ENCODE measurements around the gene KRTAP10-11. TPM values are rescaled to one million over a fixed set of nuclear protein-coding genes. Genes with fewer than 3 reads are reported as not detected.

Gene KRTAP10-11
- total RNA-seq, 1 donor from 2014 or later, result not detected

GRCh38 chr21:44649521-44650100, 3.4 kb downstream of the KRTAP10-11 start:
- H3K36me3 ChIP-seq (ENCODE audit: insufficient read depth, low read length), result no peaks in the 10 kb centered on the region
- H2AFZ ChIP-seq (ENCODE audit: low read depth, low read length), result no peak overlapping the region
- no peak overlapping the region for H3K4me3 ChIP-seq (ENCODE audit: insufficient read depth, low read depth, low read length)
- Mint-ChIP-seq H3K4me3 (ENCODE audit: unreplicated experiment) (no peak overlapping the region), H3K4me1 (ENCODE audit: low read depth, unreplicated experiment) (no peaks in the 10 kb centered on the region), H3K27ac (ENCODE audit: unreplicated experiment) (no peak overlapping the region), H3K27me3 (ENCODE audit: low read depth, unreplicated experiment) (peaks cover 32% of the 10 kb centered on the region), H3K36me3 (ENCODE audit: low read depth, unreplicated experiment) (no peaks in the 10 kb centered on the region), H3K9me3 (ENCODE audit: unreplicated experiment) (peaks cover 16% of the 10 kb centered on the region)
- no peaks in the 10 kb centered on the region for H3K4me1 ChIP-seq (ENCODE audit: insufficient read depth, low read length)
- H3K4me2 ChIP-seq (ENCODE audit: low read length), result no peak overlapping the region
- FAIRE-seq, result no peak
- H3K27ac ChIP-seq (ENCODE audit: low read depth, low read length), result no peak overlapping the region
- H3K27me3 ChIP-seq (ENCODE audit: insufficient read depth, low read length), result no peaks in the 10 kb centered on the region
- no peaks in the 10 kb centered on the region for H4K20me1 ChIP-seq (ENCODE audit: insufficient read depth, low read length)
- H3K79me2 ChIP-seq (ENCODE audit: insufficient read depth, low read length), result no peaks in the 10 kb centered on the region
- no peak for DNase-seq (ENCODE audit: low read depth)
- no peak for TF ChIP-seq CTCF (IDR thresholded peaks at IDR 0.05; ENCODE audit: insufficient read depth, low read depth, low read length)
- no peak for TF ChIP-seq EZH2 (IDR thresholded peaks at IDR 0.05; ENCODE audit: insufficient read depth, low read length)
- H3K9me3 ChIP-seq (ENCODE audit: insufficient read depth, low read depth, low read length), result peaks cover 6% of the 10 kb centered on the region
- H3K9ac ChIP-seq (ENCODE audit: low read length), result no peak overlapping the region

- Histone ChIP-seq H3K9ac (ENCODE audit: low read length) (no peak overlapping the region), H3K4me3 (ENCODE audit: insufficient read depth, low read depth, low read length) (no peak overlapping the region), H3K36me3 (ENCODE audit: insufficient read depth, low read length) (no peaks in the 10 kb centered on the region), H2AFZ (ENCODE audit: low read depth, low read length) (no peak overlapping the region), H3K9me3 (ENCODE audit: insufficient read depth, low read depth, low read length) (peaks cover 6% of the 10 kb centered on the region), H4K20me1 (ENCODE audit: insufficient read depth, low read length) (no peaks in the 10 kb centered on the region), H3K4me1 (ENCODE audit: insufficient read depth, low read length) (no peaks in the 10 kb centered on the region), H3K4me2 (ENCODE audit: low read length) (no peak overlapping the region), H3K79me2 (ENCODE audit: insufficient read depth, low read length) (no peaks in the 10 kb centered on the region), H3K27me3 (ENCODE audit: insufficient read depth, low read length) (no peaks in the 10 kb centered on the region), H3K27ac (ENCODE audit: low read depth, low read length) (no peak overlapping the region)
- FAIRE-seq (no peak), DNase-seq (ENCODE audit: low read depth) (no peak)
- TF ChIP-seq EZH2 (IDR thresholded peaks at IDR 0.05; ENCODE audit: insufficient read depth, low read length) (no peak), CTCF (IDR thresholded peaks at IDR 0.05; ENCODE audit: insufficient read depth, low read depth, low read length) (no peak)
- no peak overlapping the region for H3K4me3 Mint-ChIP-seq (ENCODE audit: unreplicated experiment)
- H3K9me3 Mint-ChIP-seq (ENCODE audit: unreplicated experiment), result peaks cover 18% of the 10 kb centered on the region
- H3K36me3 Mint-ChIP-seq (ENCODE audit: low read depth, unreplicated experiment), result no peaks in the 10 kb centered on the region
- H3K4me1 Mint-ChIP-seq (ENCODE audit: low read depth, unreplicated experiment), result no peaks in the 10 kb centered on the region
- peaks cover 35% of the 10 kb centered on the region for H3K27me3 Mint-ChIP-seq (ENCODE audit: low read depth, unreplicated experiment)
- no peak overlapping the region for H3K27ac Mint-ChIP-seq (ENCODE audit: unreplicated experiment)
These were observed 4.2 kb downstream of the KRTAP10-11 start for GRCh38 chr21:44650265-44650972.

All from astrocyte (in vitro differentiated cells and primary cell).